ENCODE measurements around the gene GANAB.
"Not testable (repeated sequence)": the region's sequence is repeated elsewhere in the genome, so short reads cannot be mapped to it uniquely, and the experiment has no call there.

The GANAB gene

DNA sequence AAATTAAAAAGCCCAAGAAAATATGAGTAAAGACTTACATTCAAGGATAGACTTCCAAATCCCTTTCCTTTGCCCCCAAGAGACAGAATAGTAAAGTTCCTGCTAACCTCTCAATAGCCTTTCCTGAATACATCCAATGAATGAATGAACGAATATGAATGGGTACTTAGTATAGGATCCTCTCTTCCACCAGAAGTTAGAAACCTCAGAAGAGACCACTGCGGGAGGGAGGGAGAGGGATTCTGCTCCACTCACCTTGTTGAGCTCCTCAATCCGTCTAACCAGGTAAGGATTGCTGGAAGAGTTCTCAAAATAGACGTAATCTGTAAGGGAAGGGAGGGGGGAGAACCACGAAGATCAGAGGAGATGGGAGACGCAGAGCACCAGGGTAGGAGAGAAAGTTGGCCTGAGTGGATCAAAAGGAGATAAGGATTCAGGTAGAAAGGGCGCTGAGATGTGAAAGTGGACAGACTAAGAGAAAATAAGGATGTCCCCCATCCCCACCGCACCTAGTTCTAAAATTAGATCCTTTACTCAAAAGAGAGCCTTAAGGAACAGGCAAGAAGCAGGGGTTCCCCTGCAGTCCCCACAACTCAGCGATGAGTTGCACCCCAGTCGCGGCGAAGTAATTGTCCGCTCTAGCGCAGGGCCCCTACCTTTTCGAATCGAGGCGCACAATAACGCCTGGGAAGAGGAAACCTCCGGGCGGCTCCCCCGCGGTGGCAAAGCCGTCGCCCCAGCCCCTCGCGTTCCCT is 45.9 kb downstream of the GANAB start:
- DNase-seq, result no peak

DNA sequence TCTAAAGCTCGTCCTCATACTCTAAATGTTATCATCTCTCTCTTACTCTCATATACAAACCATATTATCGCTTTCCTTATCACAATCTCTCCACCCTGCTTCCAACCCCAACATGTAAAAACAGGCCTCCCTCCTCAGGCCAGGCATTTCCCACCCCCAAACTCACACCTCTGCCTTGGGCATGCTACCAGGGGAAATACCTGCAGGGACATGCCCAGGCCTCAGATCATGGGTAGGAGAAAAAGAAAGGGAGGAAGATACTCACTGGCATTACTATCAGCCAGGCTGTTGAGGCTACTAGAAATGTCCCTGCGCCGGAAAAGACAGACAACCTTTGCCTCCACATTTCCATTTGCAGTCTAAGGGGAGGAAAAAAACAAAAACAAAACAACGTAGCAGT is 46.5 kb downstream of the GANAB start:
- peak; percentile 53 for DNase-seq

DNA sequence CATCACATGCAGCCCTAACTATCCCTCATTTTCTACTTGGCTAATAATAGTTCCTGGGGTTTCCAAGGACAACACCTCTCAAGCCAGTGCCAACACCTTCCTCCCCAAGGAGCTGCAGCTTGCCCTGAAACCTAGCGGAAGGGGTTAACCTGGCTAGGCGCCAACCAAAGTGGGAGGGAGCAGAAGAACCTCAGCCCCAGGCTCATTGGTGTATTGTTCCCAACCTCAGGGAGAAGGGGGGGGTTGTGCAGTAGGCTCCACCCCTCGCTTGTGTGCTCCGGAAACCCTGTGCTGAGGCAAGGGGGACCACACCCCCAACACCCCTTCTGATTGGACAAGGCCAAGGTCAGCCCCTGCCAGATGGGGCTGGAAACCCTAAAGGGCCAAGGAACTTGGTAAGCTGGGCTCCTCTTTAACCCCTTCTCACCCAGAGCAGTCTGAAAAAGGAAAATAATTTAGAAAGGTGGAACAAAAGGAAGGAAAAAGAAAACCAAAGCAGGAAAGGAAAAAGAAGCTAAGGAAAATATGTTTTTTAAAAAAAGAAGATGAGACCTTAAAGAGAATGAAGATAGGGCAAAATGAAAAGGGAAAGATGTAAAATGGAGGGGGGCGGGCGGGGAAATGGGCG is 47.2 kb downstream of the GANAB start:
- DNase-seq, result peak; percentile 99

DNA sequence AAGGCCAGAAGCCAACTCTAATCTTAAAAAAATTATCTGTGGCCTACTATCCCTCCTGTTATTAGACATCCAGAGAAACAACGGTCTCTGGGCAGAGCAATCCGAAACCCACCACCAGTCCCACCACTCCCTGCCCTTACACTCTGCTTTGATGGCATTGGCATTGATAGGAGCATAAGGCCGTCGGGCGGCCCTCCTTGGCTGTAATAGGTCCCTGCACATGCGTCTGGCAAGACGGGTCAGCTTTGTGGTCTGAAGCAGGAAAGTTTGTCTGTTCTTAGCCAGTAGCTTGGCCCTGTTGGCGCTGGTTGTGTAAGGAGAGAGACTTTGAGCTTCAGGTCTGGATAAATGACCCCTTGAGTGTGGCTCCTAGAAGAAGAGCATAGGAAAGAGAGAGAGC is 51.3 kb downstream of the GANAB start:
- DNase-seq, result no peak

DNA sequence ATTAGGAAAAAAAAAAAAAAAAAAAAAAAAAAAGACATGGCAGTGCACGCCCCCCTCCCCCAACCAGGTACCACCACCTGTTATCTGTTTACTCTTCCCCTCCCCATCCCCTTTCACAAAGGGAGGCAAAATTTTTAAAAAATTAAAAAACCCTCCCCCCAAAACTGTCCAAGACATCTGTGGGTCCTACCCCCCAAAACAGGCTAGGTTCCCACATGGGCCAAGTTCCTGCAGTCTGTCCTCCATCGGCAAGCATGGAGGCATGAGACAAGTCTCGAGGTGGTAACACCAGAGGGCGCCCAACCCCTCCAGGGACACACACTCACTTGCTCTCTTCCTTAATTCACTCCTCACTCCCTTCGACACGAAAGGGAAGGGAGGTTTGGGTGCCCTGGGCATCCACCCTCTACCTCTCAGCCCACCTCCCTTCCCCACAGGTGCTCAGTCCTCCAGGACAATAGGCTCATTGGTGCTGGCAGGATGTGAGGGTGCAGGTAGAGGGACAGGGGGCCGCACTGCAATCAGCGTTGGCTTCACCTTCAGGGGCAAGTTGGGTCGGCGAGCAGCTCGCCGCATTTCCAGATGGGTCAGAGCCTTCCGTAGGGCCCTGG is 52.9 kb downstream of the GANAB start:
- DNase-seq, result peak; percentile 85

DNA sequence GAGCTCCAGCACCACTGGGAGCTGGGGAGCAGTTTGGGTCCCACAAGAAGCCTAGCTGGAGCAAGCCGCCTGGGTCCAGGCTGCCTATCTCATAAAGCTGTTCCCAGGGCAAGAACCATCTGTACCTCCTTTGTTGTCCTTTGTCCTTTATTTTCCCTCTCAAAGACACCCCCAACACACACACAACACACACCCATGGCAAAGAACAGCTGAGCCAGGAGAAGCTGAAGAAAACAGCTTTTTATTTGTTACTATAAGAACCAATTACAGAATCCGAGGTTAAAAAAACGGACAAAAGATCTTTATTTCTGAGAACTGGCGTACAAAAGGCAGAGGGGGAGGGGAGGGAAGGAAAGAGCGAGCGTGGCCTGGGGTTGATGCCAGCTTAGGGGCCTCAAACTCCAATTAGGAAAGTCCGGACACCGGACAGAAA is 53.4 kb downstream of the GANAB start:
- DNase-seq, result no peak

DNA sequence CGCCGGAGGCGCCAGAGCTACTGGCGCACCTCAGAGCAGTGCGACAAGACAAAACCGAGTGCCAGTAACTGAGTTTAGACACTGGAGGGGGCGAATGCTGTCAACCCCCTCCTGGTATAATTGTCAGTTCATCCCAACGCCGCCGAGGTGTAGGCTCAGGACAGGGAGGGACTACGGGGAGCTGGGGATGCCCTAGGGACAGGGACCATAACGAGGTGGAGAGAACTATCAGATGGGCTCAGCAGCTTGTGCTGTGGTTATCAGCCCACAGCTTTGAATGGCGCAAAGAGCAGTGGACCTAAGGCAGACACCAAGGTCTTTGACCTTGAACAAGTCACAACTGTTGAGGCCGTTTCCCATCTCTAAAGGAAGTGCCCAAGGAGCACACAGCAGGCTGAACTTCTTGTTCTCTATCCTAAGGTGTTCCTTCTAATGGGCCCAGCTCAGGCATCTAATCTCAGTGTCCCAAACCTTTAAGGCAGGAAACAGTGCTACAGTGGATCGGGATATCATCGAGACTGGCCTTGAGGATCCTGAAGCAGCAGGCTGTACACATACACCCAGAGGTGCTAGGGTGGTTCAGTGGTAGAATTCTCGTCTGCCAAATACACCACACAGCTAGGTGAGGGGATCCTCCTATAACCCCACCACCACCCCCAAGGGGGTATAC is 54.1 kb downstream of the GANAB start:
- no peak for DNase-seq

DNA sequence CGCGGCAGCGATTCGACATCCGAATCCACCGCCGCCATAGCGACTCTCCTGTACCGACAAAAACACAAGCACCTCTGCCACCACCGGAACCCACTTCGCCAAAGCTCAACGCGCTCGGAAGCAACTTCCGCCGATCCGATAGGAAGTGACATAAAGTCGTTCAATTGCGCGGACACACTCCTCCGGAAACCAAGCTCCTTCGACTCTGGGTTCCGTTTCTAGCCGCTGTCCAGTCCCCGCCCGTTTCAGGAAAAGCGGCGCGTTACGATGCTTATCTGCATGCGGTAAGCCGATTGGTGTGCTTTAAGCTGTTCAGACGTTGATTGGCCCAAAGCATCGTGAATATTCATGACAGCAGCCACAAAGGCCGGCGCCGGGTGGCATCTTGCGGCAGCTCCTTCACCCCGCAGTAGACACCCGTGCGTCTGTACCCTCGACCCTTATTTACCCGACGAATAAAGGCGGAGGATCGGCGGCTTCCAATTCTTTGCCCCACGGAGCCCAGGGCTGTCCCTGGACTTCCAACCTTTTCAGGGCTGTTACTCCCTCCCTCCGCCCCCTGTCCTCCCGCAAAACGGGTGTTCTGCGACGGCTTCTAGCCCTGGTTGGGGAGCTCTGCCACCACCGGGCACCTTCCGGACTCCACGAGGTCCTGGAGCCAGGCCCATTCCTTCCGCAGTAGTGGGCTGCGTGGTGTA is 54.8 kb downstream of the GANAB start, which contains the start of gene TUT1:
TSS of gene TUT1 (minus strand) at position 76 of the 698 bp plus-strand sequence. CDS start at position 38, 38 bp downstream.
- DNase-seq, result peak; percentile 99

DNA sequence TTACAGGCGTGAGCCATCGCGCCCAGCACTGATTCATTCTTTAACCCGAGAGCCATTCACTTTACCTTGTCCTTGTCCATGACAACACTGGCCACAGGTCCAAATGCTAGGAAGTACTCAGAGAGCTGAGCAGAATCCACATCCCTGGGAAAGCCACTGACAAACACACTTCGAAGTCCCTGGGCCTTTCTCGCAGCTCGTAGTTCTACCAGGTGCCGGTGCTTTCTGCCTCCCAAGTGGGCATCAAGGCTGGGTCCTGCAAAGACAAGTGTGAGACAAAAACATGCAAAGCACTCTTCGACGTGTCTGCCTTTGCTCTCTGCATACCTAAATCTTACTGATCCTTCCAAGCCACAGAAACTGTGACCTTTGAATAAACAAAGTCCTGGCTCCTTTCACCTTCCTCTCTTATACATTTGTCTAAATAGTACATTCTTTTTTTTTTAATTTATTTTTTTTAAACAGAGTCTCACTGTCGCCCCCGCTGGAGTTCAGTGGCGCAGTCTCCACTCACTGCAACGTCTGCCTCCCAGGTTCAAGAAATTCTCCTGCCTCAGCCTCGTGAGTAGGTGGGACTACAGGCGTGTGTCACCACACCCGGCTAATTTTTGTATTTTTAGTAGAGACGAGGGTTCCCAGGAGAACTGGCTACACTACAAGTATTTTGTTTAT is 57.3 kb downstream of the GANAB start:
- DNase-seq, result peak; percentile 37

DNA sequence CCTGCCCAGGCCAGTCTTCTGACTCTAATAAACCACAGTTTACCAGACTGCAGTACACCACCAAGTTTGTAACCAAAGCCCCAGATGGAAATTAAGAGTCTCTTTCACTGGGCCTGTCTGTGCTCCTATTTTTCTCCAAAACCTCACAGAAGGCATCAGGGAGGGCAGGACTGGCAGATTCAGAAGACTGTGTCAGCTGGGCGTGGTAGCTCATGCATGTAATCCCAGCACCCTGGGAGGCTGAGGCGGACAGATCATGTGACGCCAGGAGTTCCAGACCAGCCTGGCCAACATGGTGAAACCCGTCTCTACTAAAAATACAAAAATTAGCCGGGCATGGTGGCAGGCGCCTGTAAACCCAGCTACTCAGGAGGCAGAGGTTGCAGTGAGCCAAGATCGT is 61.1 kb downstream of the GANAB start:
- not testable (repeated sequence) for DNase-seq

DNA sequence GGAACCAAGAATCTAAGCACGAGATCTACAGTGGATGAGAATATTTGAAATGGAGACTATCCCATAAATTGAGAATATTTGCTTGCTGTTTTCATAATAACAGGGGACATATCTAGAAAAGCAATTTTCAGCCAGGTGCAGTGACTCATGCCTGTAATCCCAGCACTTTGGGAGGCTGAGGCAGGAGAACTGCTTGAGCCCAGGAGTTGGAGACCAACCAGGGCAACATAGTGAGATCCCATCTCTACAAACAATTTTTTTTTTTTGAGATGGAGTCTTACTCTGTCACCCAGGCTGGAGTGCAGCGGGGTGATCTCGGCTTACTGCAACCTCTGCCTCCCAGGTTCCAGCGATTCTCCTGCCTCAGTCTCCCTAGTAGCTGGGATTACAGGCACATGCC is 64.7 kb downstream of the GANAB start:
- DNase-seq, result not testable (repeated sequence)

DNA sequence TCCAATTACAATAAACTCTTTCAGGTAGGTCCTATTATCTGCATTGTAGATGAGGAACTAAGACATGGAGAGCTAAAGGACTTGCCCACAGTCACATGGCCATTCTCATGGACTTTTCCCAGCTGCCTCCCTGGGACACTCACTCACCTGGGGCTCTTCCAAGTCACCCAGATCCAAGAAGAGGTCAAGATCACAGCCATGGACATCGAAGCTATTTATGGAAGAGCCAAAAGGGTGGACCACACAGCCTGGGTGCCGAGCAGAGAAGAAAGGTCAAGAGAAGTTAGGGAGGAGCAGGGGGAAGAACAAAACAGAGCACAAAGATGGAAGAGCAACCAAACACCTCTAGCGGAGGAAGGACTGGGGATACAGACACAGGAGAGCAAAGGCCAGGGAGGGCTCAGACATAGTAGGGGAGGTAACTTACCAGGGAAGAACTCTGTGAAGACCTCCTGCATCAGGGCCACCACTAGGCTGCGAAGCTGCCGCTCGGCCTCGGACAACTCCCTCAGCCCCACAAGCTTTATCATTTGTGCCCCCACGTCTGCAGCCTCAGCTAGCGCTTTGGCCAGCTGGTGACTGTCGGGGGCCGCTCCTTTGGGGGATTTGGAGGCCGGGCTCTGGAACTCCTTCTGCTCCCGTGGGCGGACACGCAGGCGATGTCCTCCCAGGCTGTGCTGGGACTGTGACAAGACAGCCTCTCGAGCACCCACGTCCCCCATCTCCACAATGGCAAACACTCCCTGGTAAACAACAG is 65.3 kb downstream of the GANAB start:
- no peak for DNase-seq

DNA sequence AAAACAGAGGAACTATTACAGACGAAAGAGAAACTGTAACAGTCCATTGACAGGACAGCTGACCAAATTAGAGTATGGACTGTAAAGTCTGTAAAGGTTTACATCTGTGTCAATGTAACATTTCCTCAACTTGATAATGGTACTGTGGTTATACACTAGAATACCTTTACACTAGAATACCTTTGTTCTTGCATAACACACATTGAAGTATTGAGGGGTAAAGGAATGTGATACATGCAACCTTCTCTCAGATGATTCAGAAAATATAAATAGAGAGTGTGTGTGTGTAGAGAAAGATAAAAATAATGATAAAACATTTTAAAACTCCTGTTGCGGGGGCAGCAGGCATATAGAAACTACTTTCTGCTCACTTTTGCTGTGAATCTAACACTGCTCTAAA is 67.2 kb downstream of the GANAB start:
- no peak for DNase-seq

DNA sequence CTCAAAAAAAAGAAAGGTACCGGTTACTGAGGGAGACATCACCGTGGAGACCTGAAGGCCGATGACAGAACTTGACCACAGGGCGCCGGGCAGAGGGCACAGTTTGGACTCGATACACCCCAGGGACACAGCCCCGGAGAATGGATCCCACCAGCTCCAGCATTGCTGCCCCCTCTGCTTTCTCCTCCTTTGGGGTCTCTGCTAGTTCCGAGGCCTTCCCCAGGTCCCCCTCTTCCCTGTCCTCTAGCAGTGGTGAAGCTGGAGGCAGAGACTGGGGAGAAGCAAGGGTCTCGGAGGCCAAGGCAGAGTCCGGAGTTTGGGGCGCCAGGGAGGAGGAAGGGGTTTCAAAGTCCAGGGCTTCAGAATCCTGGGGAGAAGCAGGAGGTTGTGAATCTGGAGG is 67.9 kb downstream of the GANAB start:
- no peak for DNase-seq

DNA sequence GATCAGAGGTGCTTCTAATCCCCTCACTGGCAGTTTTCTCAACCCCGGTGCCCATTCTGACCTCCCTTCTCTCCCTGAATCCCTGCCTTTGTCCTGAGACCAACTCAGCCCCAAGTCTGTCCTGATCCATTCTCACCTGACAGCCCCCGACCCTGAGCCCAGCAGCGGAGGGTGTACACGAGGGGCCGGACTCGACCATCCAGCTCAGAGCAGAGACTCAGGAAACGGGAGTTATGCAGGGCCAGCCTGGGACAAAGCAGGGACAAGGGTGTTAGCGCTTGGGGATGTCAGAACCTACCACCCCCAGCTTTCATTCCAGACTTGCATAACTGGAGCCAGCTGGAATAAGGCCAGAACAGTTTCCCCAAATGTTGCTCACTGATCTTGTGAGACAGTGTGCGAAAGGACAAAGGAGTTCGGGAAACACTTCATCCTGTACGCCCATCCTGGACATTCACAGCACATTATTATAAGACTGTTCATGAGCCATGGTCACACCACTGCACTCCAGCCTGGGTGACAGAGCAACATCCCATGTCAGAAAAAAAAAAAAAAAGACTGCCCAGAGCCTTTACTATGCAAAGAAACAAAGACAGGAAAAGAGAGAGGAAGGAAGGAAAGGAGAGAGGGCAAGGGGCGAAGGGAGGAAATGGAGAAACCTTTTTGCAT is 69.2 kb downstream of the GANAB start:
- DNase-seq, result no peak

DNA sequence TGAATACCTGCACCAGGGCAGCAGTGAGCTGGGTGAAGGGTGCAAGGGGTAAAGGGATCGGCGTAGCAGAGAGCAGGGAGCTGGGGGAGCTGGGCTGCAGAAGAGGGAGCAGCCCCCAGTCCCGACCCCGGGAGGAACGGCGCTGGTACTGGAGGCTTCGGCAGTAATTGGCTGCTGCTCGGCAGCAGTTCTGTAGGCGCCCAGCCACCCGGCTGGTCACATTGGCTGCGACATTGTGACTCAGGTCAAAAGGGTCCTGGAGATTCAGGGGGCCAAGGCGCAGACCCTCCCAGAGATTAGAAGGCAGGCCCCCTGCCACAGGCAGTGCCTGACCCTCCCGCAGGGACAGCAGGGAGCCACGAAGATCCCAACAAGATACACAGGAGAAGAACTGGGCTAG is 70.6 kb downstream of the GANAB start:
- DNase-seq, result no peak

DNA sequence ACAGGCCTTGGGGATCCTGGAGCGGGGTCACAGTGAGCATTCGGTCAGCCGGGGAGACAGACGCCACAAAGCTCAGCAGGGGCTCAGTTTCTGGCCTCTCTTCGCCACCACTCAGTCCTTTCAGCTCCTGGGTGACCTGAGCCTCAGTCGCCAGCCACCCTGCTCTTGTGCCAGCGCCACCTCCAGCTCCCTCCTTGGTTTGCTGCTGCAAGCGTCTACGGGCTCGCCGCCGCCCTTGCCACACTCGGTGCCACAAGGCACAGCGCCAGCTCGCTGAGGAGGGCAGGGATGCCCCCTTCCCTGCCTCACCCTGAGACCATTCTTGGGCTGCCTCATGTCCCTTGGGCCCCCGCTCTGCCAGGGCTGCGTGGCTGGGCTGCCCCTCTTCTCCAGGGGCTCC is 71.3 kb downstream of the GANAB start:
- DNase-seq, result no peak

Measured in CD4-positive, alpha-beta T cell treated with Interleukin-10 for 1 hour (primary cell).